DND-41 (cell line): ENCODE results near the gene YARS1.

Experiments used
- ATAC-seq: fragments of 200-7000 bp; cut with Tn5 transposase; 3 replicates; pipeline ENCODE4 v1.9.1; 2021; ENCODE audit warnings: low read depth; ENCODE audit not compliant: insufficient read depth
- DNase-seq: peaks from one replicate; pipeline ENCODE4 v3.0.0-alpha.2; 2020
- H2AFZ ChIP-seq: 2 replicates; pipeline ENCODE4 v1.6.0; 2012; ENCODE audit warnings: low read depth, low read length
- H3K27ac ChIP-seq: 2 replicates; pipeline ENCODE4 v1.5.1; 2012; ENCODE audit warnings: low read length, inconsistent platforms
- H3K27me3 ChIP-seq: fragments of 200-600 bp; sonication (generic); 2 replicates; pipeline ENCODE4 v1.6.0; 2012; ENCODE audit warnings: low read length, mild to moderate bottlenecking, inconsistent platforms; ENCODE audit not compliant: insufficient read depth, poor library complexity
- H3K36me3 ChIP-seq: 2 replicates; pipeline ENCODE4 v1.5.1; 2012; ENCODE audit warnings: low read length, inconsistent platforms; ENCODE audit not compliant: insufficient read depth
- H3K4me1 ChIP-seq: 2 replicates; pipeline ENCODE4 v1.5.1; 2012; ENCODE audit warnings: mild to moderate bottlenecking, low read length; ENCODE audit not compliant: insufficient read depth
- H3K4me2 ChIP-seq: 2 replicates; pipeline ENCODE4 v1.6.0; 2012; ENCODE audit warnings: mild to moderate bottlenecking, moderate library complexity, low read length, inconsistent platforms; ENCODE audit not compliant: insufficient read depth
- H3K4me3 ChIP-seq, 2 experiments: fragments of 200-600 bp in 1 of 2; shearing (Covaris generic) in 1 of 2; 2 replicates each; pipeline ENCODE4 v1.5.1; 2012 to 2016; ENCODE audit warnings: inconsistent platforms in 2 of 2, low read length in 2 of 2, mild to moderate bottlenecking in 2 of 2, low read depth in 1 of 2, moderate library complexity in 1 of 2
- H3K79me2 ChIP-seq: 2 replicates; pipeline ENCODE4 v1.6.0; 2012; ENCODE audit warnings: low read length, inconsistent platforms; ENCODE audit not compliant: insufficient read depth
- H3K9ac ChIP-seq: 2 replicates; pipeline ENCODE4 v1.6.0; 2012; ENCODE audit warnings: low read depth, mild to moderate bottlenecking, inconsistent platforms, low read length, moderate library complexity
- H3K9me3 ChIP-seq: 2 replicates; pipeline ENCODE4 v1.5.1; 2012; ENCODE audit warnings: low read length, moderate library complexity, mild to moderate bottlenecking, inconsistent platforms; ENCODE audit not compliant: insufficient read depth, severe bottlenecking
- H4K20me1 ChIP-seq: 2 replicates; pipeline ENCODE4 v1.6.0; 2012; ENCODE audit warnings: low read length; ENCODE audit not compliant: insufficient read depth
- CTCF ChIP-seq: IDR thresholded peaks from 2 replicates; pipeline ENCODE4 v1.5.1; 2012; ENCODE audit warnings: borderline replicate concordance, low read length, moderate library complexity, mild to moderate bottlenecking; ENCODE audit not compliant: poor library complexity, severe bottlenecking; ENCODE audit errors: extremely low read depth
- EZH2 ChIP-seq: IDR thresholded peaks from 3 replicates; pipeline ENCODE4 v1.6.1; 2012; ENCODE audit warnings: borderline replicate concordance, low read depth, mild to moderate bottlenecking, moderate library complexity, low read length, inconsistent platforms; ENCODE audit not compliant: severe bottlenecking

Gene YARS1

GRCh38 chr1:32761253-32761877 lies 55.8 kb downstream of the YARS1 start:
- no peak overlapping the region for H3K27ac ChIP-seq
- no peaks in the 10 kb centered on the region for H3K27me3 ChIP-seq
- TF ChIP-seq EZH2 = no peak
- no peak for TF ChIP-seq CTCF
- H3K36me3 ChIP-seq = no peaks in the 10 kb centered on the region
- no peak overlapping the region for H3K4me3 ChIP-seq
- H2AFZ ChIP-seq = no peak overlapping the region
- H3K9me3 ChIP-seq = no peaks in the 10 kb centered on the region
- no peak overlapping the region for H3K4me2 ChIP-seq
- DNase-seq (no peak), ATAC-seq (no peak)
- no peak overlapping the region for H3K9ac ChIP-seq
- H4K20me1 ChIP-seq = no peaks in the 10 kb centered on the region
- no peaks in the 10 kb centered on the region for H3K4me1 ChIP-seq
- no peaks in the 10 kb centered on the region for H3K79me2 ChIP-seq

GRCh38 chr1:32759997-32760623 lies 57.0 kb downstream of the YARS1 start:
- no peak overlapping the region for H2AFZ ChIP-seq

GRCh38 chr1:32759521-32759981 lies 57.6 kb downstream of the YARS1 start:
- no peaks in the 10 kb centered on the region for H3K79me2 ChIP-seq
- no peak overlapping the region for H3K4me2 ChIP-seq
- no peak overlapping the region for H3K4me3 ChIP-seq
- no peaks in the 10 kb centered on the region for H3K4me1 ChIP-seq
- H4K20me1 ChIP-seq = no peaks in the 10 kb centered on the region; the same call in 1 of the 2 replicates
- H3K36me3 ChIP-seq = no peaks in the 10 kb centered on the region
- no peak overlapping the region for H2AFZ ChIP-seq
- no peak for DNase-seq
- H3K27me3 ChIP-seq = no peaks in the 10 kb centered on the region
- H3K9ac ChIP-seq = no peak overlapping the region
- no peak for ATAC-seq
- no peak overlapping the region for H3K27ac ChIP-seq
- no peaks in the 10 kb centered on the region for H3K9me3 ChIP-seq
- TF ChIP-seq EZH2 = no peak
- no peak for TF ChIP-seq CTCF

More at GRCh38 chr1:32759997-32760623, 57.0 kb downstream of the YARS1 start:
- Histone ChIP-seq H3K9ac (no peak overlapping the region), H3K9me3 (no peaks in the 10 kb centered on the region), H3K4me3 (no peak overlapping the region), H3K27ac (no peak overlapping the region), H3K27me3 (no peaks in the 10 kb centered on the region), H3K79me2 (no peaks in the 10 kb centered on the region), H3K4me1 (no peaks in the 10 kb centered on the region), H4K20me1 (no peaks in the 10 kb centered on the region; the same call in 1 of the 2 replicates), H3K4me2 (no peak overlapping the region), H3K36me3 (no peaks in the 10 kb centered on the region)
- TF ChIP-seq CTCF = no peak
- ATAC-seq = no peak
- no peak for DNase-seq
